T-helper 9 cell (primary cell): ENCODE measurements around the gene CMSS1.

ENCODE experiments used
- DNase-seq: peaks from one replicate; pipeline ENCODE4 v3.0.0-alpha.2; 2020

CMSS1 gene

DNA sequence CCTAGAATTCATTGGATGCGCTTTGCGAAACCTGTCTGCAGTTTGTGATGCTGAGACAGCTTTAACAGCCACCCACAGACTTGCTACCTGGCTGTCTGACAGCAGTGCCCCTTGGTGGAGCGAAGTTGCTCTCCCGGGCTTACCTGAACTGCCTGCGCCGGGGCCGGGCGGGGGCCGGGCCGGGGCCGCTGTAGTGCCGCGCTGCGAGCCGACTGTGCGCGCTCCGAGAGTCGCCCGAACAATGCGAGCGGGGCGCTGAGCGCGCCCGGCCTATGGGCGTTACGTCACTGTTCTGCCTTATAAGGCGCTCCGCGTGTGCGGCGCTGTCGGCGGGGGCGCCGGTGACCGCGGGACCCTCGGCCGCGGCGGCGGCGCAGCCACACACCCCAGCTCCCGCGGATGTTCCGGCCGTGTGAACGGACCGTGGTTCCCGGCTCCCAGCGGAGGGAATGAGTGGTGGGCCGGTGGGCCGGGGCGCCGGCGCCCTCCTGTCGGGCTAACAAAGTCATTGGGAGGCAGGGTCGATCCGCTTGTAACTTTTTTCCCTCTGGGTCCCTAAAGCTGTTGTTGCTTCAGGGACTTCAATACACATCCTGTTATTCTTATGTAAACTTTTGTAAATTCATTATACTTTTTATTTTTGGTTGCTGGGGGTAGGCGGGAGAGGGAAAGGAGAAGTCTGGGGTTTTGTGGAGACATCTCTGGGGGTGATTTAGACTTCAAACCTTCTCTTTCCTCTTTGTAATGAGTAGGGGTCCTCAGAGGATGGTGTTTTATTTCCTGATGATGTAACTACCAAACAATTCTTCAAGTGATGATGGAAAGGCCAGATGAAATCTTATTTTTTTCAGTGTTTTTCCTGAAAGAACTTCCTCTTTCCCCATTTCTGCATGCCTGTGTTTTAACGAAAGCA, 58.5 kb downstream of the CMSS1 start:
- peak; percentile 54 for DNase-seq

DNA sequence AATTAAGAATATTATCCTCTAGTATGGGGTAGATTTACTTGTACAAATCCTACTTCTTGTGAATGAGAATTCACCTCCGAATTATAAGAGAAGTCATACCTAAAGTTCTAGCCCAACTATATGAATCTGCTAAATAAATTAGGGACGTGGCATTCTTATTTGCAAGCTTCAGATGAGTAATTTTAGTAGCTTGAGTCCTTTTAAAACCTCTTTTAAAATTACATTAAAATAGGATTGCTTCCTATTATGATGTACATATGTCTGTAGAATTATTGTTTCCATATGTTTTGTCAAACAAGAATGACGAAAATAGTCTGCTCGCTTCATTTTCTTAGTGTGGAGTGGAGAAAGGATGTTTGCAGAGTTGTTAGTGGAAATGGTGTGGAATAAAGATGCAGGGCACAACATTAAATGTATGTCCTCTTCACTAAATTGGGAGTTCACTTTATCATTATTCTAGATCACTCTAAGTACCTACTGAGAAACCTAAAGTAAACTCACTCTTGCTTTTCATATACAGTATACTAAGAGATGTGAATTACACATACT, 59.4 kb downstream of the CMSS1 start:
- no peak for DNase-seq

- DNase-seq: no peak
These were observed 60.3 kb downstream of the CMSS1 start for GRCh38 chr3:99878005-99878404.

- DNase-seq: no peak
These were observed 61.6 kb downstream of the CMSS1 start for GRCh38 chr3:99879275-99879674.

DNA sequence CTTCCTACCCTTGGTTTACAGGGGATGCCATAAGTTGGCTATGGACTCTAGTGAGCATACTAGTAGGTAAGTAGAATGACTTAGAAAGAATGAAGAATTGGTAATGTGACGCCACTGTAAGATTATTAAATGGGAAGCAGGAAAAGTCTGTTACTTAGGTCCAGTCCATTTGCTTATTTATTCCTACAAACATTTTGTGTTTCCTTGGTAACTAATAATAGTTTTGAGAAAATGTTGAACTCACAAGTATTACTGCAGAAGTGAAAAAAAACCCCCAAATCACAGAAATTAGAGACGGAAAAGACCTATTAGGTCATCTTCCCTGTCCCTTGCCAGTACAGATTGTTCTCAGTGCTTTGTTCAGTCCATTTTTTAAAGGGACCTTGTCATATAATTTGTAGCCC, 63.5 kb downstream of the CMSS1 start:
- no peak for DNase-seq

DNA sequence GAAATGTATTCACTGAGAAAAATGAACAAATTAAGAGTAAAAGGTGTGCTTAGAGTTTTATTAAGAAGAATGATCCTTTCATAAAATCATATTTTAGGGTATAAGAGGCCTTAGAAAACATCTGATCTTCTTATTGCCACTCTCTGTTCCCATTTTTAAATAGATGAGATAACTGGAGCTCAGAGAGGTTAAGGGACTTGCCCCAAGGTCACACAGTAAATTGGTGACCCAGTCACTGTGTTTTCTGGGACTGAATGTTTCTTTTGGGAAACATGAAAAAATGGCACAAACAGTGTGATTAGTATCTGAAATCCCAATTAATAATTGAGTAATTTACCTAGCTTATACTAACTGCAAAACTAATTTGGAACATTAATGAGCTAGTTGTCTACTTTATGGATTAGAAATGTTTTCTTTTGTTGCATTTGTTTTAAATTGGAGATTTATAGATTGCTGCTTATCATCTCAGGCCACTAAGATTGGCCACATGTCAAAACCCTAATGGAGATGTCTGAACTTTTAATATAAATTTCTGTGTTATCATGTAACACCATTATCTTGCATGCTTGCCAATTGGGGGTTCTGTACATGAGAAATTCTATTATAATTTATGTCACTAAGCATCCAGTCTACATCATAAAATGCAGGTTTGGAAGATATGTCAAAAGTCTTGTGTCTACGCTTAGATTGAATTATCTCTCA, 64.9 kb downstream of the CMSS1 start:
- no peak for DNase-seq

DNA sequence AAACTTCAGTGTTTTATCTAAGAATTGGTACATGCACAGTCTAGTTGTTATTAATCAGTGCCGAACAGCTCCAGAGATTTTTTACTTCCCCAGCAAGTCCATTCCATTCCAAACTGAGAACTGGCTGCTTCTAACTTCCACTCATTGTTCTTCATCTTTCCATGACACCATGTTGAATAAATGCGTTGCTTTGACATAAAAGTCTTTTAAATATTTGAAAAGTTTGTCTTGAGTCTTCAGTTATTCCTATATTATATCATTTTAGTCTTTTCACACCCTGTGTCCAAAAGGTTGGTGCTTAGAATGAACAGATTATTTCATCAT, 65.4 kb downstream of the CMSS1 start:
- no peak for DNase-seq

- no peak for DNase-seq
These were observed 66.0 kb downstream of the CMSS1 start for GRCh38 chr3:99883693-99884092.

DNA sequence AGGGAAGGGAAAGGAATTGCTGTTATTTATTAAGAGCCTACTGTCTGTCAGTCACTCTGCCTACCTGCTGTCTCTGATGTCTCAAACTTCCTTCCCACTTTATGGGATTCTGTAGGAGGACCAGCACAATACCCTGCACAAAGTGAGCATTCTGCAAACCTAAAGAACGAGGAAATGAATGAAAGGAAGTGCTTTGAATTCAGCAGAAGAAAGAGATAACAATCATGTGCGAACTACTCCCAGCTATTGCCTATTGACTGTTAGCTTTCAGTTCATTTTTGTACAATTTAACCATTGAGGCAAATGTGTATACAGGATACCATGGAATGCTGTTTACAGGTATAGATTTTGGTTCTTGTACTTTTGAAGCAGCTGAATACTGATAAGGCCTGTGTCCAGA, 66.8 kb downstream of the CMSS1 start:
- DNase-seq: no peak

GRCh38 chr3:99885085-99885484, 67.4 kb downstream of the CMSS1 start:
- no peak for DNase-seq

DNA sequence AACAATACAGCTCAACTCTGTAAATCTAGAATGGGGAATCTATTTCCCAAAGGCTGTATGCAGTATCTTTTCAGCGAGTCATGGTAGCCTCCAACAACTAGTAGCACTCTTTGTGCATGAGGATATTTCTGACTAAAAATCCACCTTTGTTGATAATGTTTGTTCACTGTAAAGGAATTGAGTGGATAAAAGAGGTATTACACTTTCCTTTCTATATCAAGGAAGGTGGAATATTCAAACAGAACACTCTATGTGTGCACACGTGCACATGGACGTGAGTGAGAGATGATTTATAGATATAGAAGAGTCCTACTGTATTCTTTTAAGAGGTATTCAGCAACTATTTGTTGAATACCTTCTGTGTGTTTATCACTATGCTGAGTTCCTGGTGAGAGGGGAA, 68.2 kb downstream of the CMSS1 start:
- no peak for DNase-seq

DNA sequence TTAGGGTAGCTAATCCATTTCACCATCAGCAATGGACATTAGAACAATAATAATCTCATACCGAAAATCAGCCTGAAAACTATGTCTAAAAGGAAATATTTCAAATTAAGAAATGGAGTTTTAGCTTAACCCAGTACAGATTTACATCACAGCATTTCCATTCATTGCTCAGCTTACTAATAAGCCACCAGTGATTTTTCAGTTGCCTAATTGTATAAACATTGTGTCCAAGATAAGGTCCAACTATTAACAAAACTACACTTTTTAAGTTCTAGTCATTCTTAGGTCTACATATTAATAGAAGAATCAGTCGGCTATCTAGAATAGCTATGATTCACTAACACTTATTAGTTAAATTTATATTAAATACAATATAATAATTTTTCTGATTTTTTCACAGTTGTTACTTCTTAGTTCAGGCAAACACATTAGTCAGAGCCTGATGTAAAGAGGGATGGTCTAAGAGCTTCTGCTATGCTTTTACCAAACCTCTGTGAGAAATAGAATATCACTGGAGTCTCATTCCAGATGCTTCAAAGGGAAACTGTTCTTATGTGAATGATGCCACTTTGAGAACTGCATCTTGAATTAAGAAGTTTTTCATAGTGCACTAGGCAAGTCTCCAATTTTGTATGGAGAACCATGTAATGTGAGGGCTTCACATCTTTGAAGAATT, 74.1 kb downstream of the CMSS1 start:
- DNase-seq: no peak

- no peak for DNase-seq
These were observed 74.7 kb downstream of the CMSS1 start for GRCh38 chr3:99892332-99892731.

DNA sequence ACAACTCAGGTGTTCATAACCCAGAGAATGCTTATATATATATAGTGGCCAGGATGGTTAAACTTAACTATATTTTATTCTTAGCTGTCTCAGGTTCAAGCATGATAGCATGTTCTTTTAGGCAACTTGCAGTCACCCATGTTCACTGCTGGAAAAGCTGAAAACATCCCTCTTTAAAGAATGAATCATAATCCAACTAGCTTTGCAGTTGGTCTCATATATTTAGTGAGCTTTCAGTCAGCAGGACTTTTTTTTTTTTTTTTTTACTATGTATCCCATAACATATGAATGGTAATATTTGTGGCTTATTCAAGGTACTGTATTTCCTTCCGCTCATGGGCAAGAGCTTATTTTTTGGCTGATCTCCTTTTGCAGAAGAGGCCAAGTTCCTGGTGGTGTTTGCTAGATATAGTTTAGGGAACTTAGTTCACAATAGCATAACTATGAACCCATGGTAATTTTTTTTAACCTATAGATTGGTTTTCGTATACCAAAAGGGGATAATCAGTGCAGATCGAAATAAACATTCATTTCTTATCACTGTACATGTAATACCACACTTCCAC, 77.6 kb downstream of the CMSS1 start:
- DNase-seq: no peak

DNA sequence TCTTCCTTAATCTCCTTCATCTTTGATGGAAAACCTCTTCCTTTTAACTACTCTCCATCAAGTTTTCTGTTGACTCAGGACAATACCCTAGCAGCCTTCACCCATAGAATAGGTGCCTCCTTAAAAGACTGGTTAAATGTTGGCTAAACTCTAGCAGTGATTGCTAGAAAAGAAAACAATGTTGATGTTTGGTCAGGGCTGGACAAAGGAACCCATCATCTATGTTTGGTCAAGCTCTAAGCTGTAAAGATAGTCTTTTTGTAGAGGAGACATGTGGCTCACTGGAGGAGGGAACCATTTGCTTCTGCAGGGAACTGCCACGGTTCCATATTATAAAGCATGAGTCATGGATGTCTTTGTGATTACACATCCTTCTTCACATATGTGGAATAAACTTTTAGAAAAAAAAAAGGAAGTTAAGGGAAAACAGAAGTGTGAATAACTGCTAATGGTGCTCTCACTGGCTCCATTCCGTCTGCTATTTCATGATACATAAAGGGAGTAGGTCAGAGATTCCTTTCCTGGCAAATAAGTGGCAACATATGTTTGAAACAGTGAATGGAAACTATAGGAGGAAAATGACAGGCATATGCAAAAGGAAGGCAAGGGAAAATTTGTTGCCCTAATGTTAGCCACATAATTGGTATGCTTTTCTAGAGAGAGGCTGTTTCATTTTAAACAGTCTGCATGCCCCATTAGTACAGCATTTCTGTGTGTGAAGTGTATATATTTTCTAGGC, 78.2 kb downstream of the CMSS1 start:
- no peak for DNase-seq

DNA sequence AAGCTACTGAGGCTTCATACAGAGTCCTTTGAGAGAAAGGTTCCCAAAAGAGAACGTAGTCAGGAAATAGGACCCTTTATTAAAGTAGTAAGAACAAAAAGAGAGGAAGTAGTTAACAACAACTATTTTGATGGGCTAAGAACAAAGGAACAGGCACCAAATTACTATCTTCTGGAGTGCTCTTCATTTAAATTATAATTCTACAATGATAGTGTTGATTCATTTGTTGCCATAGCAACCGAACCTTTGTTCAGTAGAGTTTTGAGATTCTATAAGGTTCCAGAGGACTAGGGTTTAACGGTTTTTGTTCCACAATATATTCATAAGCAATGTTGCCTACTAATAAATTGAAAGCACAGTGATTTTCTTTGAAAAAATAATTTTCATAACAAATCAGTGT, 78.8 kb downstream of the CMSS1 start:
- no peak for DNase-seq

GRCh38 chr3:99899603-99900002, 81.9 kb downstream of the CMSS1 start:
- DNase-seq: no peak

DNA sequence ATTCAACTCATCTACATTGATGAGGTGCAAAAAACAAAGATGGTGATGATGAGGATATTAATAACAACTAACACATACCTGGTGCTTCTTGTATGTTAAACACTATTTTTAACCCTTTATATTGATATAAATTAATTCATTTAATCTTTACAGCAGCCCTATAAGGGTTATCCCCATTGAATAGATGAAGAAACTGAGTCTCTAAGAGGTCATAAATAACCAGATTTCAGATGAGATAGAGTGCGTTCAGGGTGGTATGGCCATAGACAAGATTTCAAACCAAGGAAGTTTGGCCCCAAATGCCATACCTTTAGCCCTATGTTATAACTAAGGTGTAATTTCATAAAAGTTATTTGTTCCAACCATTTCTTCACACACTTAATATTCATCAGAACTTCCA, 82.6 kb downstream of the CMSS1 start:
- DNase-seq: no peak

GRCh38 chr3:99901200-99901926, 83.7 kb downstream of the CMSS1 start:
- no peak for DNase-seq

GRCh38 chr3:99902091-99902490, 84.4 kb downstream of the CMSS1 start:
- no peak for DNase-seq

- no peak for DNase-seq
These were observed 86.2 kb downstream of the CMSS1 start for GRCh38 chr3:99903869-99904268.
